GM12801 (cell line): ENCODE data around the gene FBXW11.

Source experiments
- TF ChIP-seq, protein P1 (sequence below): IDR thresholded peaks from one replicate; pipeline ENCODE4 v1.5.1; 2011; ENCODE audit warnings: control low read depth; ENCODE audit not compliant: insufficient read length; ENCODE audit errors: extremely low read depth

FBXW11 gene

GRCh38 chr5:171865471-171865870 is 141.0 kb downstream of the FBXW11 start:
- TF ChIP-seq, protein P1, sequence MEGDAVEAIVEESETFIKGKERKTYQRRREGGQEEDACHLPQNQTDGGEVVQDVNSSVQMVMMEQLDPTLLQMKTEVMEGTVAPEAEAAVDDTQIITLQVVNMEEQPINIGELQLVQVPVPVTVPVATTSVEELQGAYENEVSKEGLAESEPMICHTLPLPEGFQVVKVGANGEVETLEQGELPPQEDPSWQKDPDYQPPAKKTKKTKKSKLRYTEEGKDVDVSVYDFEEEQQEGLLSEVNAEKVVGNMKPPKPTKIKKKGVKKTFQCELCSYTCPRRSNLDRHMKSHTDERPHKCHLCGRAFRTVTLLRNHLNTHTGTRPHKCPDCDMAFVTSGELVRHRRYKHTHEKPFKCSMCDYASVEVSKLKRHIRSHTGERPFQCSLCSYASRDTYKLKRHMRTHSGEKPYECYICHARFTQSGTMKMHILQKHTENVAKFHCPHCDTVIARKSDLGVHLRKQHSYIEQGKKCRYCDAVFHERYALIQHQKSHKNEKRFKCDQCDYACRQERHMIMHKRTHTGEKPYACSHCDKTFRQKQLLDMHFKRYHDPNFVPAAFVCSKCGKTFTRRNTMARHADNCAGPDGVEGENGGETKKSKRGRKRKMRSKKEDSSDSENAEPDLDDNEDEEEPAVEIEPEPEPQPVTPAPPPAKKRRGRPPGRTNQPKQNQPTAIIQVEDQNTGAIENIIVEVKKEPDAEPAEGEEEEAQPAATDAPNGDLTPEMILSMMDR: no peak

DNA sequence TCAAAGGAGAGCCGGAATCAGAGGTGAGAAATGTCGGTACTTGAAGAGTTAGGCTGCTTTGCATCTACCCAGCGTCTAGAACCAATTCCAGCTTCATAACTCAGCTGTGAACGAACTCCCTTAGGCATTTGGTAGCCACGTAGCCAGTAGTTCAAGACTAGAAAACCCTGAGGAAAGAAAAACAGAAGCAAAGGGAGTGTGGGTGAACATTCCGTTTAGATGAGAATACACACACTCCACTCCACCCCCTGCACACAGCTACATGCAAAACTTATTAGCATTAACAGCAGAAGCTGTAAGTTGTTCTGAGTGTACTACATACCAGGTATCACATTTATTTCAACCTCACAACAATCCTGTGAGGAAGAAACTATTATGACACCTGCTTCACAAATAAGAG is 142.5 kb downstream of the FBXW11 start:
- TF ChIP-seq, protein P1: no peak

DNA sequence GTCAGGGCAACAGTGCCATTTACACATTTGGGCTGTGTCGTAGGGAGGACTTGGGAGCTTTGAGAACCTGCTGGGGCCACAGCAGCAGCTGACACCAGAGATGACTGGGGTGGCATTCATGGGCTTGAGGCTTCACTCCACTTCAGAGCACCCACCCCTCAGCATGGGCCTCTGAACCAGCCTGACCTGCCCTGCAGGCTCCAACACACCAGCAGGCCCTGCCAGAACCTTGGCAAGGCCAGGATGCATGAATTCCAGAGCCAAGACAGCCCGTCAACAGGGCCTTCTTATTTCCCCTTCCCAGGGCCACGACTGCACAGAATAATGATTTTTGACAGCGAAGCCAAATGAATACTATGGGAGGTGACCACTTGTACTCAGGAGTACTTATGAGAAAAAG is 143.8 kb downstream of the FBXW11 start:
- TF ChIP-seq, protein P1: no peak

DNA sequence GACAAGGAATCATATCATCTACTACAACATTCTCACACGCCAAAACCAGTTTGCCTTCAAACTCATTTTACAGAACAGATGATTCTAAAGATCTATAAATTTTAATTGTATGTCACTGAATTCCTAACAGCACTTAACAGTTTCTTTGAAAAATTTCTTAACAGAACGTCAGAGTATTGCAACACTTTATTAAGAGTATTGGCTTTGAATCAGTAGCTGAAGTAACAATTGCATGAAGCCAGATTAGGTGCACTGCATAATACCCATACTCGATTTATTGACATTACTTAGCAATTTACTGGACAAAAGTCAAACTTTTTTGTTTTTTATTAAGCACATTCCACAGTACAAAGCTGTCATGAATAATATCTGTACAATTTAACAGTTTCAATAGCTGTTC is 145.1 kb downstream of the FBXW11 start:
- TF ChIP-seq, protein P1: no peak

- TF ChIP-seq, protein P1: no peak
Measured at GRCh38 chr5:171858303-171858702, 148.1 kb downstream of the FBXW11 start.

DNA sequence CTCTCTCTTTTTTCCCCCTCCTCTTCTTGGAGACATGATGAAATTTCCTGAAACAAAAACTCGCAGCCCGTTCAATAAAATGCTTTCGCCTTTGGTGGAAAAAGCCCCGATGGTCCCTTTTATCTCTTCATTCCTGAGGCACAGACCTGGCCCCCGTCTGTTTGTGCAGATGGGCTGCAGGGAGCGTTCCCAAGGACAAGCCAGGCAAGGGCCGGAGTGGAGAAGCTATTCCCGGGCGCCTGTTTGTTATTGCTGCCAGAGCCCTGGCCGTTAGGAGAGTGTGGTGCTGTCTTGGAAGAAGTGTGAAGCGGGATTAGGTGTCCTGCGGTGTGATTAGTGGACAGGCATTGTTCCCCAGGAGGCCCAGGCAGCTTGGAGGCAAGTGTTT is 149.0 kb downstream of the FBXW11 start:
- TF ChIP-seq, protein P1: no peak

DNA sequence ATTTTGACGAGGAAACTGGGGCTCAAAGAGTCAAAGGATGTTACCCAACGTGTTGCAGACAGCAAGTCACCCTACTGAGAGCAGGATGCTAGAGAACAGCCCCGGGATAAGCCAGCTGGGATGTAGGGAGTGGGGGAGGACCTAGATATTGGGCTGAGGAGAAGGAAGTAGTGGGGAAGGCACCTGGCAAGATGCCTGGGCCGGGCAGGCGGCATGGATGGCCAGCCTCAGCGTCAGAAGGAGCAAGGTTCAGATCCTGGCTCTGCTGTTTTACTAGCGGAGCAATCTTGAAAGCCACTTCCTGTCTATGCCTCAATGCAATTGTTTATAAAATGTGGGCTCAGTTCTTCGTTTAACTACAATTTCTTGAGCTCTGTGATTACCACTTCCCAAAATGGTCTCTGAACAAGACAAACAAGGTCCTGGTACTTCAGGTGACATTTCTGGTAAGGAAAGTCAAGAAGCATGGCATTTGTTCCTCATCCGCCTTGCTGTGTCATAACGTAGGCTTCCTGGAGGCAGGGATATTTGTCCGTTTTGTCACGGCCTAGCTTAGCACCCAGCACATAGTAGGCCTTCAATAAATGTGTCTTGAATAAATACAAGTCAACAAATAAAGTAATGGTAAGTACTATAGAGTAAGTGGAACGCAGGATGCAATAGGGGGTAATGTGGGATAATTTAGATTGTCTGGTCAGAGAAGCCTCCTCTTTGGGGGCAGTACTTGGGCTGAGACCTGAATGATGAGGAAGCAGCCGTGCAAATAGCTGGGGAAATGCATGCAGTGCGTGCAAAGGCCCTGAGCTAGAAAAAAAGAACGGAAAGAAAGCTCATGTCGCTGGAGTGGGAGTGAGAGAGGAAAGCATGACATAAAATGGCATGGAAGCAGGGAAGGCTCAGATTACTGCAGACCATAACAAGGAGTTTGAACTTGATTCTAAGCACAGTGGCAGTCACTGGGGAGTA is 150.4 kb downstream of the FBXW11 start:
- TF ChIP-seq, protein P1: no peak
